WTC11 (cell line): Measurements from ENCODE around the gene ZNHIT2.

Source experiments
- CREB1 ChIP-seq: sonication (generic); formaldehyde crosslinking; IDR thresholded peaks from 2 replicates; pipeline ENCODE4 v1.8.0; 2023; ENCODE audit warnings: mild to moderate bottlenecking, missing genetic modification reagents
- CTCF ChIP-seq: fragments of 200-600 bp; IDR thresholded peaks from 2 replicates; pipeline ENCODE4 v1.8.0; 2022; ENCODE audit warnings: antibody characterized with exemption
- FOXK1 ChIP-seq: sonication (generic); formaldehyde crosslinking; IDR thresholded peaks from 2 replicates; pipeline ENCODE4 v1.8.0; 2022; ENCODE audit warnings: mild to moderate bottlenecking, moderate library complexity, missing genetic modification reagents
- JUN ChIP-seq: sonication (generic); formaldehyde crosslinking; IDR thresholded peaks from 2 replicates; pipeline ENCODE4 v1.8.0; 2023; ENCODE audit warnings: mild to moderate bottlenecking, missing genetic modification reagents
- MXD4 ChIP-seq: fragments of 250-450 bp; sonication (Bioruptor Pico); IDR thresholded peaks from 2 replicates; pipeline ENCODE4 v1.8.0; 2021; ENCODE audit warnings: mild to moderate bottlenecking, moderate library complexity, borderline replicate concordance
- ZNF423 ChIP-seq: fragments of 250-450 bp; sonication (Bioruptor Pico); IDR thresholded peaks from 2 replicates; pipeline ENCODE4 v2.1.2; 2022; ENCODE audit warnings: mild to moderate bottlenecking, moderate library complexity

- no peak for TF ChIP-seq CREB1 (CRISPR knock-in tag)
- no peak for TF ChIP-seq FOXK1 (CRISPR knock-in tag)
- no peak for TF ChIP-seq MXD4 (CRISPR knock-in tag)
- TF ChIP-seq CTCF, result no peak
- no peak for TF ChIP-seq JUN (CRISPR knock-in tag)
- no peak for TF ChIP-seq ZNF423 (CRISPR knock-in tag)
Observed at GRCh38 chr11:65152122-65152521, 34.6 kb upstream of the ZNHIT2 start.
